CD4-positive, alpha-beta T cell treated with Interleukin-17A for 4 hours (primary cell): ENCODE measurements around the gene NPIPB5.
"Not testable (repeated sequence)": the region's sequence is repeated elsewhere in the genome, so short reads cannot be mapped to it uniquely, and the experiment has no call there.

Experiments used
- DNase-seq: peaks from one replicate; pipeline ENCODE4 v3.0.0-alpha.2; 2020; ENCODE audit warnings: mixed read lengths

NPIPB5 gene

DNA sequence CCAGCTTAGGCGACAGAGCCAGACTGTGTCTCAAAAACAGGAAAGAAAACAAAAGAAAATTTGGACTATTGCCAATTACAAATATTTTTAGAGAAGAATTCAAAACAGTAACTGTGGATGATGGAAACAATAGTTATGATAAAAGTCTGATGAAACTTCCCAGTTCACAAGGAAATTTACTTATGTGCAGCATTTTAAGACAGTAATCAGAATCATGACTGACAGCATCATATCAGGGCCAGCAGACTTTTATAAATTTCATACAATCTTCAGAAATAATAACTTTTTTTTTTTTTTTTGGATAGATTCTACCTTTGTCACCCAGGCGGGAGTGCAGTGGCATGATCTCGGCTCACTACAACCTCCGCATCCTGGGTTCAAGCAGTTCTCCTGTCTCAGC lies at the start of gene NPIPB5:
TSS of gene NPIPB5 (plus strand) at position 301 of the 400 bp plus-strand sequence. CDS start 2,911 bp downstream, outside the sequence.
- not testable (repeated sequence) for DNase-seq

DNA sequence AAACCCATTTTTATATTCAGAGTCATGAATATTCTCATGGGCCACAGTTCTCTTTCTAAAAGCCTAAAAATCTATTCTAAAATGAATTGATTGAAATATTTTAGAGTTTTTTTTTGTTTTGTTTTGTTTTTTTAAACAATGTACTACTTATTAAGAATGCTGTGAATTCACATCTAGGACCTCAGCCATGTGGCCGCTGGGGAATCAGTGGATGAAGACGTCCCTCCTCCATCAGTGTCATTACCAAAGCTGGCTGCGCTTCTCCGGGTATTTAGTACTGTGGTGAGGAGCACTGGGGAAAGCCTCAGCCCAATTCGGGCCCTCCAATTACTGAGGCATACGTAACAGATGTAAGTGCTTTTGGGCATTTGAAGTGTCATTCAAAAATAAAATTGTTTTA lies 41.8 kb upstream of the NPIPB5 start:
- DNase-seq = not testable (repeated sequence)

DNA sequence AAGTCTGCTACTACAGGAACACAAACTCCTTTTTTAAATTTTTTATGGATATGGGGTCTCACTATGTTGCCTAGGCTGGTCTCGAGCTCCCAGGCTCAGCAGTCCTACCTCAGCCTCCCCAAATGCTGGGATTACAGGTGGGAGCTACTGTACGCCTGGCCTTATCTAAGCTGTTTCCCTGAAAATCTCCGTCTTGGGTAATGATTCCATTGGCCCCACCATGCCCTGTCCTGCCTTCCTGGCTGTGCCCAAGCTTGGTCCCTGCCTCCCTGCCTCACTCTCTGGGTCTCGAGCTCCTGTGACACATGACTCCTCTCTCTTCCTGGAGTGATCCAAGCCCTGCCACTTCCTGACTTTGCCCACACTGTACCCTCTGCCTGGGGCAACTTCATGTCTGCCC lies 27.3 kb downstream of the NPIPB5 start:
- DNase-seq = not testable (repeated sequence)

DNA sequence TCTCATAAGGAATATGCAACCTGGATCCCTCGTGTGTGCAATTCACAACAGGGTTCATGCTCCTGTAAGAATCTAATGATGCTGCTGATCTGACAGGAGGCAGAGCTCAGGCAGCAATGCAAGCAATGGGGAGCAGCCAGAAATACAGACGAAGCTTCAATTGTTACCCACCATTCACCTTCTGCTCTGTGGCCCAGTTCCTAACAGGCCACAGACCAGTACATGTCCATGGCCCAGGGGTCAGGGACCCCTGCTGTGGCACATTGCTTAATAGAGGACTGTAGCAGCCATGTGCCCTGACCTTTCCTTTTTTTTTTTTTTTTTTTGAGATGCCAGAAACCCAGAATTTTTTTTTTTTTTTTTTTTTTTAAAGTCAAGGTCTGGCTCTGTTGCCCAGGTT lies 34.1 kb downstream of the NPIPB5 start:
- DNase-seq = not testable (repeated sequence)

DNA sequence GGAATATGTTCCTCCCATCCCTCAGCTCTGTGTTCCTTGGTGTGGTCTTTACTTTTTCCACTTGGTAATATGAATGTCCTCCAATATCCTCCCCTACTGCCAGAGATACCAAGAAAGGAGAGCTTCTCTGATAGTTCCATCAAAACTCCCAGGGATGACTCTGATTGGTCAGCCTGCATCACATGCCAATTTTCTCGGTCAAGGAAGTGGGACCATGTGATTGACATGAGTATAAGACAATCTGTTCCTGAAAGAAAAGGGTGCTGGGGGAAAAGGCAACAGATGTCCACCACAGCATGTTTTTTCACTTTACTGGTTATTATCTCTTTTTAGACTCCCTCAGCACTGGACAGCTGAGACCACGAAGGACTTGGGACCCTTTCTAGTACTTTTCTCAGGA lies 35.9 kb downstream of the NPIPB5 start:
- DNase-seq = not testable (repeated sequence)

DNA sequence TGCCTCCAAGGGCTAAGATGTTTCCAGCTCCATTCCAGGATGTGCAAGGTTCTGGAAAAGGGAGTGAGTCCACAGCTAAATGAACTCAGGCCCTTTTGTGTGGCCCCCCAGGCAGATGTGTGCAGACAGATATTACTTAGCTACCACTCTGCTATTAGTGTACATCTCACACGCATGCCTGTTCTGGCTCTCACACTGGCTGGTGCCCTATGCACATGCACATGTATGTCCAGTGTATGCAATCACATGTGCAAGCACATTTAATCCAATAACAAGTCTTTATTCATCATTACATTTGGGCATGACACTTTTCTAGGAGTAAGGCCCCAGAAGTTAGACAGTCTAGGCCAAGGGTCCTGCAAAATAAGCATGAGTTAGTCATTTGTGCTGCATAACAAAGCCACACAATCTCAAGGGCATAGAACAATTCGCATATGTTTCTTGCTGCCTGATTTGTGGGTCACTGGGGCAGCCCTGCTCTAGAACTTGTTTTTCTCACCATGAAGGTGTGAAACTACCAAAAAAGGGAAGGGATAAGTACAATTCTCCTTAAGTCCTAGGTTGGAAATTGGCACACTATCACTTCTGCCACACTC lies 36.6 kb downstream of the NPIPB5 start:
- DNase-seq = not testable (repeated sequence)

DNA sequence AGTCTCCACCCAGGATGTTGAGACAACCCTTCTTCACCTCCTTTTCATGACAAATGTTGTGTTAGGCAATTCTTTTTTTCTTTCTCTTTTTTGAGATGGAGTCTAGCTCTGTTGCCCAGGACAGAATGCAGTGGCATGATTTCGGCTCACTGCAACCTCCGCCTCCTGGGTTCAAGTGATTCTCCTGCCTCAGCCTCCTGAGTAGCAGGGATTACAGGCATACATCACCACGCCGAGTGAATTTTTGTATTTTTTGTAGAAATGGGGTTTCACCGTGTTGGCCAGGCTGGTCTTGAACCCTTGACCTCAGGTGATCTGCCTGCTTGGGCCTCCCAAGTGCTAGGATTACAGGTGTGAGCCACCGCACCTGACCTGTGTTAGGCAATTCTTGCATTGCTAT lies 39.2 kb downstream of the NPIPB5 start:
- DNase-seq = not testable (repeated sequence)

DNA sequence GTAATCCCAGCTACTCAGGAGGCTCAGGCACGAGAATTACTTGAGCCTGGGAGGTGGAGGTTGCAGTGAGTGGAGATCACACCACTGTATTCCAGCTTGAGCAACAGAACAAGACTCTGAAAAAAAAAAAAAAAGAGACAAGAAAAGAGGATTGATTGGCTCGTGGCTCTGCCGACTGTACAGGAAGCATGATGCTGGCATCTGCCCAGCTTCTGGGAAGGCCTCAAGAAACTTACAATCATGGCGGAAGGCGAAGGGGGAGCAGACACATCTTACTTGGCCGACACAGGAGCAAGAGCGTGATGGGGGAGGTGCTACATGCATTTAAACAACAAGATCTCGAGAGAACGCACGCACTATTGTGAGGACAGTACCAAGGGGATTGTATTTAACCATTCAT lies 40.5 kb downstream of the NPIPB5 start:
- DNase-seq = not testable (repeated sequence)

DNA sequence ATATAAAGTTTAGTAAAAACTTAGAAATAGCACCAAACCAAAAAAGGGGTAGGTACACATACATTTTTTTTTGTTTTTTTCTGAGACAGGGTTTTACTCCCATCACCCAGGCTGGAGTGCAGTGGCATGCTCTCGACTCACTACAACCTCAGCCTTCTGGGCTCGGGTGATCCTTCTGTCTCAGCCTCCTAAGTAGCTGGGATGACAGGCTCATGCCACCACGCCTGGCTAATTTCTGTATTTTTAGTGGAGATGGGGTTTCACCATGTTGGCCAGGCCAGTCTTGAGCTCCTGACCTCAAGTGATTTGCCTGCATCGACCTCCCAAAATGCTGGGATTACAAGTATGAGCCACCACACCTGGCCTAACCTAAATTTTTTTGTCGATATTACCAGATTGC lies 41.0 kb downstream of the NPIPB5 start:
- not testable (repeated sequence) for DNase-seq

DNA sequence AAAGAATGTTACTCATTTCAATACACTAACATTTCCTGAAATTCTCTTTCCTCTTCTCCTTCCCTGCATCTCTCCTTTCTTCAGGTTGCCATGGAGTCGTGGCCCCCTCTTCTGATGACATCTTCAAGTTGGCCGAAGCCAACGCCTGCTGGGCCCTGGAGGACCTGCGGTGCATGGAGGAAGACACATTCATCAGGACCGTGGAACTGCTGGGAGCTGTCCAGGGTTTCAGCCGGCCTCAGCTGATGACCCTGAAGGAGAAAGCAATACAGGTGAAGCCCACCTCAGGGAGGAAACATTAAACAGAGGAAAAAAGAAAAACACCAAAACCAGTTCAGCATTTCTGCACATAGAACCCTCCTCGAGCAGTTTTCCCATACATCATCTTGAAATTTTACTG lies 46.1 kb downstream of the NPIPB5 start:
- not testable (repeated sequence) for DNase-seq
